GM19025 (cell line): ENCODE data around the gene MDM4.

Experiments
- ATAC-seq: cut with Tn5 transposase; IDR thresholded peaks from one replicate; pipeline ENCODE4 v1.9.1; 2021; ENCODE audit warnings: mild to moderate bottlenecking, low read depth, moderate library complexity; ENCODE audit not compliant: unreplicated experiment

MDM4 gene

GRCh38 chr1:204574865-204575163 lies 58.6 kb downstream of the MDM4 start:
- no peak for ATAC-seq

- ATAC-seq, result no peak
Measured at GRCh38 chr1:204575221-204576190, 59.3 kb downstream of the MDM4 start.

GRCh38 chr1:204576422-204576821 lies 60.2 kb downstream of the MDM4 start:
- ATAC-seq, result no peak

- ATAC-seq, result no peak
Measured at GRCh38 chr1:204577794-204578478, 61.7 kb downstream of the MDM4 start.

- peak; percentile 73 for ATAC-seq
Measured at GRCh38 chr1:204578867-204579664, 62.9 kb downstream of the MDM4 start.

GRCh38 chr1:204579681-204580080 lies 63.5 kb downstream of the MDM4 start:
- no peak for ATAC-seq

GRCh38 chr1:204580862-204581261 lies 64.7 kb downstream of the MDM4 start:
- no peak for ATAC-seq

GRCh38 chr1:204581759-204582158 lies 65.6 kb downstream of the MDM4 start:
- no peak for ATAC-seq

GRCh38 chr1:204583909-204584632 lies 67.9 kb downstream of the MDM4 start:
- ATAC-seq, result no peak

- no peak for ATAC-seq
Measured at GRCh38 chr1:204584699-204585372, 68.6 kb downstream of the MDM4 start.

- ATAC-seq, result no peak
Measured at GRCh38 chr1:204587621-204588020, 71.4 kb downstream of the MDM4 start.

- no peak for ATAC-seq
Measured at GRCh38 chr1:204588826-204589225, 72.6 kb downstream of the MDM4 start.

- ATAC-seq, result no peak
Measured at GRCh38 chr1:204589409-204590038, 73.3 kb downstream of the MDM4 start.

GRCh38 chr1:204591473-204592090 lies 75.4 kb downstream of the MDM4 start:
- ATAC-seq, result no peak

- no peak for ATAC-seq
Measured at GRCh38 chr1:204592246-204592948, 76.2 kb downstream of the MDM4 start.

GRCh38 chr1:204598319-204598969 lies 82.2 kb downstream of the MDM4 start:
- ATAC-seq, result no peak

- no peak for ATAC-seq
Measured at GRCh38 chr1:204599098-204599497, 82.9 kb downstream of the MDM4 start.

- ATAC-seq, result no peak
Measured at GRCh38 chr1:204599596-204599995, 83.4 kb downstream of the MDM4 start.
